ENCODE data around the gene IGF2BP1. TPM values are rescaled to one million over a fixed set of nuclear protein-coding genes. Genes with fewer than 3 reads are reported as not detected.
"Not testable (repeated sequence)": the region's sequence is repeated elsewhere in the genome, so short reads cannot be mapped to it uniquely, and the experiment has no call there.

IGF2BP1 gene
- total RNA-seq, 2 donors from 2014 or later = 0.03 TPM; not detected in 1

- no peak for DNase-seq
- intact Hi-C loops (cut with DNase I) = no loop called here
- ATAC-seq = no peak
Measured at GRCh38 chr17:49015924-49016774, 19.0 kb downstream of the IGF2BP1 start.

GRCh38 chr17:49016775-49017463 lies 19.7 kb downstream of the IGF2BP1 start:
- intact Hi-C loops (cut with DNase I) = no loop called here
- peak; percentile 62 to 73 for ATAC-seq
- DNase-seq = peak; percentile 65

DNA sequence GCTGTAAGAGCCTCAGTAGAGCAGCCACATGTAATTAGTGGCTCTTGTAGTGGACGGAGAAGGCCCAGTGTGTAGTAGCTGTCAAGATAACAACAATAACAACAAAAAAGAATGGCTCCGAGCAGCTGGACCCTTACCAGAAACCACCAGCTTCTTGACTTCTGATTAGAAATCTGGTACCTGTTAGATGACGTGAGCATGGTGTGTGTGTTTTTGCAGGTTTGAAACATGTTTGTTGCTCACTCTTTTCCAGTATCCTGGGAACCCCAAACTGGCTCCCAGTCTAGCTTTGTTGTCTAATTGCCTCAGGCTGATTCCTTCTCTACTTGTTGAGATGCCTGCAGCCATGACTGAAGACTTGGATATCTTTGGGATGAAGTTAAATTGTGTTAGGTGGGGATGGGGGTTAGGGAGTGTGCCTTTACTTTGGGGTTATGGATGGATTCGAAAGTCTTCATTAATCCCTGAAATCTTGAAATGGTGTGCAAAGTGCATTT lies 21.0 kb downstream of the IGF2BP1 start:
- ATAC-seq = no peak
- DNase-seq = no peak
- intact Hi-C loops (cut with DNase I) = no loop called here

DNA sequence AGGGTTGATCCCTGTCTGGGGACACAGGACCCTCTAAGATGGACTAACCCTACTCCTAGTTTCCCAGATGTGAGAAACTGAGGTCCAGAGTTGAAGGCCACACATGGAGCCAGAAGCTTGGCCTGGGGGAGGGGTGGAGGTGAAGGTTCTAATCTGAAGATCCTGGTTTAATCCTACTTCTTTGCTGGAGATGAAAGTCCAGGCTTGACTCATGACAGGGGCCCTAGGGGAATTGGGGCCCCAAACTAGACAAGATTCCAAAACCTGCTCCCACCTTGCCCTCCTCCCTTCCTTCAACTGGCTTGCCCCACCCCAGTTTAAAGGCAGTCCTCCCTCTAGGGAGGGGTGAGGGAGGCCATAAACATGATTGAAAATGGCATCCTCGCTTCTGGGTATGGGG lies 21.6 kb downstream of the IGF2BP1 start:
- ATAC-seq (no peak), DNase-seq (no peak)
- intact Hi-C loops (cut with DNase I) = no loop called here

DNA sequence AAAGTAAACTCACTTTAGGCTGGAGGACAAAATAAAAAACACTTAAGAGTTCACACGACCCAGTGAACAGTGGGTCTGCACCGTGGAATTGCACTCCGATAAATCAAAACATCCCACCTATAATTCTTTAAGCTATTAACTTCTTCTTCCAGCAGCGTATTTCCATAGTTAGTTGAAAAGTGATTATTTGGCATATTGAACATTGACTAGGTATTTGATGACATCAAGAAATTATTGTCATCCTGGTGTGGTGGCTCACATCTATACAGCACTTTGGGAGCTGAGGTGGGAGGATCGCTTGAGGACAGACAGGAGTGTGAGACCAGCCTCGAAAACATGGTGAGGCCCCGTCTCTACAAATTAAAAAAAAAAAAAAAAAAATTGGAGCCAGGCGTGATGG lies 23.4 kb downstream of the IGF2BP1 start:
- DNase-seq (no peak), ATAC-seq (no peak)
- intact Hi-C loops (cut with DNase I) = no loop called here

DNA sequence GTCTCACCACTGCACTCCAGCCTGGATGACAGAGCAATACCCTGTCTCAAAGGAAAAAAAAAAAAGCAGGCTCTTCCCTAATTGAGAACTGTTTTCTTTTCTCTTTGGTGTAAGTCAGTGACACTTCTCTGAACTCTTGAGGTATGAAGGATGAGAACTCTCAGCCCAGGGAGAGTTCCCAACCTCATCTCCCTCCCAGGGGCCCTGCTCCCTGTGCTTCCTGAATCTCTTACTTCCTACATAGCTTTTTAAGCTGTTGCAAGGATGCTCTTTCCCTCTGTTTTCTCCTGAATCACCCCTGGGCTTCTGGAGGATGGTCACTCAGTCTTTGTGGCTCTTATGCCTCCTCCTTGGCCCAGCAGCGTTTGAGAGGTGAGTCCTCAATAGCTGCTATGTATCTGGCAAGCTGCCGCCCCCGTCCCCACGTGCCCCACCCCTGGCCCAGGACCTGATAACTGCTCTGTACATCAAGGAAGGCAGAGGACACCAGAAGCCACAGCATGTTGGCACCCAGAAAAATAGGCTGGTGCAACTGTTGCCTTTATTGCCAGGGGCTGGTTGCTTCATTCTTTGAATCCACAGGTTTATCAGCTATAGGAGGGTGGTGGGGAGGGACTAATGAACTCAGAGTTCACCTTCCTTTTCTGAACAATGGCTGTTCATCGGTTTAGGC lies 24.0 kb downstream of the IGF2BP1 start:
- ATAC-seq (no peak), DNase-seq (no peak)
- intact Hi-C loops (cut with DNase I) = no loop called here

- no peak for DNase-seq
- intact Hi-C loops (cut with DNase I) = no loop called here
- ATAC-seq = no peak
Measured at GRCh38 chr17:49021768-49022103, 24.6 kb downstream of the IGF2BP1 start.

GRCh38 chr17:49022391-49022941 lies 25.3 kb downstream of the IGF2BP1 start:
- DNase-seq (no peak), ATAC-seq (peak in 1 of 2 donors; percentile 12)
- intact Hi-C loops (cut with DNase I) = no loop called here

DNA sequence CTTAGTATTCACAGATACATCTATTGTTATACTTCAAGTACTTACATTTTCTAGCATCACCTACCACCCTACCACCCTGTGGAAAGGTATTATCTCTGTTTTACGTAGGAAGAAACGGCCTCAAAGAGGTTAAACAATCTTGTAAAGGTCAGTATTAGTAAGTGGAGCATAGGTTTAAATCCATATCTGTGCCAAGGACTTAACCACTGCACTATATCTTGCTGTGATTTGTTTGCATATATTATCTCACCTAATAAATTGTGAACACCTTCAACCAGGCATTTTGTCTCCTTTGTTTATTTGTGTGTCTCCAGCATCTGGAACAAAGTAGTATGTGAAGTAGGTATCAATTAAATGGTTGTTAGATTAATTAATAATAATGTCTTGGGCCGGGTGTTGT lies 27.3 kb downstream of the IGF2BP1 start:
- ATAC-seq (no peak), DNase-seq (no peak)

GRCh38 chr17:49026447-49026846 lies 29.3 kb downstream of the IGF2BP1 start:
- intact Hi-C loops (cut with DNase I); DNase-seq; ATAC-seq: not testable (repeated sequence)

More for the DNA sequence above, 27.3 kb downstream of the IGF2BP1 start:
- intact Hi-C loops (cut with DNase I) = no loop called here

- intact Hi-C loops (cut with DNase I) = no loop called here
- DNase-seq (no peak), ATAC-seq (no peak)
Measured at GRCh38 chr17:49028271-49028670, 31.1 kb downstream of the IGF2BP1 start.

DNA sequence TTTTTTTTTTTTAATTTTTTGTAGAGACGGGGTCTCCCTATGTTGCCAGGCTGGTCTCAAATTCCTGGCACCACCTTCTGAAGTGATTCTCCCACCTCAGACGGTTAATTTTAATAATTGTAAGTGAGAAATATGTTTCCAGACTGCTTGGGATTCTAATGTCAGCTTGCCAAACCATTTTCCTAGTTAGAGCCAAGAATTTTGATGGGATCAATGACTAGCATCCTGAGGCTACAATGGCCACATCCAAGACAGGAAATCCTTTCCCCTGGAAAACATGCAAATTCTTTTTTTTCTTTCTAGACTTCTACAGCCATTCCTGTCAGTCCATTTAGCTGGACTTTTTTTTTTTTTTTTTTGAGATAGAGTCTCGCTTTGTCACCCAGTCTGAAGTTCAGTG lies 32.6 kb downstream of the IGF2BP1 start:
- ATAC-seq (no peak), DNase-seq (no peak)
- intact Hi-C loops (cut with DNase I) = loop anchor here (5.0 to 10.0 kb wide), 3 partner anchors 148 to 352 kb away; no protein-coding TSS in a partner anchor

DNA sequence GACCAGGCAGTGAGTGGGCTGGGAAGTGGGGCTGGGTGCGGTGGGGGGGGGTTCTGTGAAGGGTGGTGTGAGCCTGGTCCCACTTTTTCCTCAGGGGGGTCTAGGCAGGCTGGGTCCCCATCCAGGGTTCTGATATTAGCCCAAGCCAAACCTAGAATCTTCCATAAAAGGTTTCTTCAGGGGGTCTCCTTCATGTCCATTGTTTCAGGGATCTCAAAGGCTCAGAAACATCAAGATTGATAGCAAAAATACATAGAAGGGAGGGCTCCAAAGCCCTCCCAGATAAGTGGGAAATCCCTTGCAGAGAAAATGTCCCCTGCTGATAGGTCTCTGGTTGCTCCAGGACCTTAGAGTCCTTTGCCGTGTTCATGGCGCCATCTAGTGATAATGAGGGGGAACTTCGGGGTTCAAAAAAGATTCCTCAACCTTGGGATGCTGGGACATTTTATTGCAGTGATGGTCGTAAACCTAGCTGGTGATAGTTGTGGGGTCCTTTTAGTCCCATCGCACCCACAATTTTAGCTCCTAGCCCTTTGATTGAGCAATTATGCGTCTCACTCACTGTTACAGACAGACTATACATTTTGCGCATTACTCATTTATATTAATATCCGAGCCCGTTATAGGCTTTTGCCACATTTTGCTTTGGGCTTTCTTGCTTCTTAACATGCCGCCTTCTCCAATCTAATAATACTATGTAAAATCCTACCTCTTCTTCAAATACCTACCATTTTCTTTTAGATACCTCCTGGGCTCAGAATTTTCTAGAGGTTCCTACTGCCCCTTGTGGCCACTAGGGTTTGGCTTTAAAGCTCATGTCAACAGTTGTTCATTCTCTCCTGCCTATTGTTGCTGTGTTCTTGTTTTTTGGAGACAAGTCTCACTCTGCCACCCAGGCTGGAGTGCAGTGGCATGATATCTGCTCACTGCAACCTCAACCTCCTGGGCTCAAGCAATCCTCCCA lies 35.1 kb downstream of the IGF2BP1 start:
- ATAC-seq = peak; percentile 76 to 85
- intact Hi-C loops (cut with DNase I) = loop anchor here (5.0 to 10.0 kb wide), 3 partner anchors 150 to 355 kb away; no protein-coding TSS in a partner anchor
- no peak for DNase-seq

DNA sequence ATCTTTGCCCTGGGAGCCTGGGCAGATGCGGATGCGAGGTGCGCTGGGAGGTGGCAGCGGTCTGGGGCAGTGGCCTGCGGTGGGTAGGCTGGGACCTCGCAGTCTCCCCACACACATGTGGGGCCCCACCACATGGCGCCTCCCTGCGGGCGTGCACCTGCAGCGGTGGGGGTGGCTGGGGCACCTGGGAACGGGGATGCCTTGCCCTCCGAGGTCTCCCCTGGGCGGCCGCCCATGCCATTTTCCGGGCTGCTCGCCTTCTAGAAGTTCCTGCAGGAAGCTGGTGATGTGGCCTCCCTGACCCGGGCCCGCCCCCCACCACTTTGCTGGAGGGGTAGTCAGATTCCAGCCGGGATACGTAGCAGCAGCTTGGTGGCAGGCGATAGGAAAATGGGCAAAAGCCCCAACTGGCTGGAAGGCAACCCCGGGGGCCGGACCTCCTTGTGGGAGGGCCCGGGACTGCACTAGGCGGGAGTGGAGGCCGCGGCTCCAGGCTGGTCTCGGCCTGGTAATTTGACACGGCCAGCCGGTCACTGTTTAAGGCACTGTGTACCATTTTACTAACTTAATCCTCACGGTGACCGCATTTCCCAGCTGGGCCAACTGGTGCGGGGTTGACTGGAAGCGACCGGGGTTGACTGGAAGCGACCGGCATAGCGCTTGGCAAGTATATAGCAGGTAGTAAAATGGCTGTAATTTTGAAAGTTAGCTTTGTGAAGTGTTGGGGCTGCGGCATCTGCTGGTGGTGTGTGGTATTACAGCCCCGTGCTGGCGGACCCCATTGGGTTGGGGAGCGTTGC lies 38.5 kb downstream of the IGF2BP1 start:
- intact Hi-C loops (cut with DNase I) = loop anchor here in 1 of 2 donors (10.0 kb wide), 1 partner anchor 231 kb away; no protein-coding TSS in a partner anchor
- ATAC-seq (peak; percentile 68 to 79), DNase-seq (peak; percentile 54)

- intact Hi-C loops (cut with DNase I) = loop anchor here in 1 of 2 donors (10.0 kb wide), 1 partner anchor 231 kb away; no protein-coding TSS in a partner anchor
- no peak for ATAC-seq
- no peak for DNase-seq
Measured at GRCh38 chr17:49036270-49036626, 39.1 kb downstream of the IGF2BP1 start.

- DNase-seq = no peak
- intact Hi-C loops (cut with DNase I) = loop anchor here in 1 of 2 donors (10.0 kb wide), 1 partner anchor 233 kb away; no protein-coding TSS in a partner anchor
Measured at GRCh38 chr17:49038138-49038537, 41.0 kb downstream of the IGF2BP1 start.

GRCh38 chr17:49038544-49038943 lies 41.4 kb downstream of the IGF2BP1 start:
- ATAC-seq (no peak), DNase-seq (no peak)
- intact Hi-C loops (cut with DNase I) = loop anchor here in 1 of 2 donors (10.0 kb wide), 1 partner anchor 234 kb away; no protein-coding TSS in a partner anchor

More at GRCh38 chr17:49038138-49038537, 41.0 kb downstream of the IGF2BP1 start:
- ATAC-seq = no peak
